Measurements from ENCODE around the gene MACF1.

MACF1 gene

GRCh38 chr1:39239968-39240367 lies 35.5 kb downstream of the MACF1 start:
- no peak overlapping the region for H3K4me3 ChIP-seq (replicated peaks; ENCODE audit: low read depth, low read length)
- no peak for TF ChIP-seq CTCF (IDR thresholded peaks at IDR 0.05; ENCODE audit: insufficient read depth, low read length, poor library complexity, severe bottlenecking)
- H3K27me3 ChIP-seq (replicated peaks; ENCODE audit: control insufficient read depth, insufficient read depth, low read length), result no peaks in the 10 kb centered on the region
- no peak for DNase-seq (ENCODE audit: extremely low read depth, insufficient read length)
- H3K36me3 ChIP-seq (ENCODE audit: control insufficient read depth, insufficient read depth, low read length), result peaks cover 2% of the 10 kb centered on the region; the same call in 1 of the 2 replicates

GRCh38 chr1:39243302-39243701 lies 38.8 kb downstream of the MACF1 start:
- no peak for TF ChIP-seq CTCF (IDR thresholded peaks at IDR 0.05; ENCODE audit: insufficient read depth, low read length, poor library complexity, severe bottlenecking)
- no peak for DNase-seq (ENCODE audit: extremely low read depth, insufficient read length)
- H3K36me3 ChIP-seq (ENCODE audit: control insufficient read depth, insufficient read depth, low read length), result no peaks in the 10 kb centered on the region; the same call in 1 of the 2 replicates
- H3K4me3 ChIP-seq (replicated peaks; ENCODE audit: low read depth, low read length), result no peak overlapping the region
- no peaks in the 10 kb centered on the region for H3K27me3 ChIP-seq (replicated peaks; ENCODE audit: control insufficient read depth, insufficient read depth, low read length)

- Histone ChIP-seq H3K27me3 (replicated peaks; ENCODE audit: control insufficient read depth, insufficient read depth, low read length) (no peaks in the 10 kb centered on the region), H3K36me3 (ENCODE audit: control insufficient read depth, insufficient read depth, low read length) (peaks cover 6% of the 10 kb centered on the region), H3K4me3 (replicated peaks; ENCODE audit: low read depth, low read length) (no peak overlapping the region)
- DNase-seq (ENCODE audit: extremely low read depth, insufficient read length), result no peak
- TF ChIP-seq CTCF (IDR thresholded peaks at IDR 0.05; ENCODE audit: insufficient read depth, low read length, poor library complexity, severe bottlenecking), result no peak
Observed at GRCh38 chr1:39250460-39251240, 46.2 kb downstream of the MACF1 start.

GRCh38 chr1:39255222-39255621 lies 50.7 kb downstream of the MACF1 start:
- H3K4me3 ChIP-seq (replicated peaks; ENCODE audit: low read depth, low read length), result no peak overlapping the region
- TF ChIP-seq CTCF (IDR thresholded peaks at IDR 0.05; ENCODE audit: insufficient read depth, low read length, poor library complexity, severe bottlenecking), result no peak
- H3K27me3 ChIP-seq (replicated peaks; ENCODE audit: control insufficient read depth, insufficient read depth, low read length), result no peaks in the 10 kb centered on the region
- H3K36me3 ChIP-seq (ENCODE audit: control insufficient read depth, insufficient read depth, low read length), result peaks cover 9% of the 10 kb centered on the region
- DNase-seq (ENCODE audit: extremely low read depth, insufficient read length), result no peak

GRCh38 chr1:39258146-39258924 lies 53.8 kb downstream of the MACF1 start:
- H3K4me3 ChIP-seq (replicated peaks; ENCODE audit: low read depth, low read length), result no peak overlapping the region
- peaks cover 7% of the 10 kb centered on the region for H3K36me3 ChIP-seq (ENCODE audit: control insufficient read depth, insufficient read depth, low read length)
- no peak for DNase-seq (ENCODE audit: extremely low read depth, insufficient read length)

More at GRCh38 chr1:39258146-39258924, 53.8 kb downstream of the MACF1 start:
- H3K27me3 ChIP-seq (replicated peaks; ENCODE audit: control insufficient read depth, insufficient read depth, low read length), result no peaks in the 10 kb centered on the region
- peak; percentile 77 for TF ChIP-seq CTCF (IDR thresholded peaks at IDR 0.05; ENCODE audit: insufficient read depth, low read length, poor library complexity, severe bottlenecking)

Data from GM06990 (cell line).